ENCODE data around the gene LKAAEAR1.

- TF ChIP-seq CTCF (IDR thresholded peaks at IDR 0.05), result no peak
- no peak for TF ChIP-seq EP300 (IDR thresholded peaks at IDR 0.05)
- TF ChIP-seq POLR2AphosphoS5 (IDR thresholded peaks at IDR 0.05), result no peak
Observed at GRCh38 chr20:64071341-64072332, 12.6 kb downstream of the LKAAEAR1 start.
